Lower leg skin (tissue), 4 donors: ENCODE results near the gene RBL2. TPM values are rescaled to one million over a fixed set of nuclear protein-coding genes. Genes with fewer than 3 reads are reported as not detected.

ENCODE experiments used
- DNase-seq, 2 donors: peaks; one replicate each; pipeline ENCODE4 v3.0.0-alpha.2; 2019; ENCODE audit warnings: low spot score in 2 of 2
- H3K4me3 ChIP-seq: fragments of 200-600 bp; sonication (generic); 2 replicates; pipeline ENCODE4 v1.5.1; 2017; ENCODE audit warnings: mild to moderate bottlenecking, low read depth; ENCODE audit not compliant: poor library complexity, severe bottlenecking
- POLR2A ChIP-seq, 2 donors: fragments of 450-650 bp; IDR thresholded peaks; one replicate each; pipeline ENCODE4 v1.6.1; 2016 to 2017; ENCODE audit warnings: antibody characterized with exemption in 2 of 2, mild to moderate bottlenecking in 1 of 2, moderate library complexity in 1 of 2
- WGBS, 2 donors: methylation state at CpG; one replicate each; pipeline ENCODE4 v1.1.5; 2018; 5-methylcytosine and 5-hydroxymethylcytosine counted together
- intact Hi-C: fragments of 100-400 bp; cut with DNase I; formaldehyde crosslinking; loops from one replicate; pipeline ENCODE4 v1.15.0; 2023; ENCODE audit warnings: low total_unique reads
- total RNA-seq, 4 donors: library from RNA; depleted of rRNA; stranded (reverse); fragments of >200 nt; gene quantifications; one replicate each; pipeline ENCODE4 v1.1.0, GENCODE V29; 2016
- TF ChIP-seq, protein P1 (sequence below), 3 donors: fragments of 450-650 bp; IDR thresholded peaks; one replicate each; pipeline ENCODE4 v1.5.1; 2016; ENCODE audit warnings: antibody characterized with exemption in 3 of 3, mild to moderate bottlenecking in 3 of 3, moderate library complexity in 2 of 3

Gene RBL2
- total RNA-seq, 4 donors from 2014 or later: 66.7 to 85.7 (median 75.2) TPM

- TF ChIP-seq POLR2A (IDR thresholded peaks at IDR 0.05): no peak
- TF ChIP-seq, protein P1, sequence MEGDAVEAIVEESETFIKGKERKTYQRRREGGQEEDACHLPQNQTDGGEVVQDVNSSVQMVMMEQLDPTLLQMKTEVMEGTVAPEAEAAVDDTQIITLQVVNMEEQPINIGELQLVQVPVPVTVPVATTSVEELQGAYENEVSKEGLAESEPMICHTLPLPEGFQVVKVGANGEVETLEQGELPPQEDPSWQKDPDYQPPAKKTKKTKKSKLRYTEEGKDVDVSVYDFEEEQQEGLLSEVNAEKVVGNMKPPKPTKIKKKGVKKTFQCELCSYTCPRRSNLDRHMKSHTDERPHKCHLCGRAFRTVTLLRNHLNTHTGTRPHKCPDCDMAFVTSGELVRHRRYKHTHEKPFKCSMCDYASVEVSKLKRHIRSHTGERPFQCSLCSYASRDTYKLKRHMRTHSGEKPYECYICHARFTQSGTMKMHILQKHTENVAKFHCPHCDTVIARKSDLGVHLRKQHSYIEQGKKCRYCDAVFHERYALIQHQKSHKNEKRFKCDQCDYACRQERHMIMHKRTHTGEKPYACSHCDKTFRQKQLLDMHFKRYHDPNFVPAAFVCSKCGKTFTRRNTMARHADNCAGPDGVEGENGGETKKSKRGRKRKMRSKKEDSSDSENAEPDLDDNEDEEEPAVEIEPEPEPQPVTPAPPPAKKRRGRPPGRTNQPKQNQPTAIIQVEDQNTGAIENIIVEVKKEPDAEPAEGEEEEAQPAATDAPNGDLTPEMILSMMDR (IDR thresholded peaks at IDR 0.05): no peak
- no peak for DNase-seq
Observed at GRCh38 chr16:53515259-53515658, 81.0 kb downstream of the RBL2 start.

GRCh38 chr16:53515811-53516210, 81.5 kb downstream of the RBL2 start:
- intact Hi-C loops: no loop called here
- DNase-seq: peak in 1 of 2 donors; percentile 28
- WGBS, 2 donors: 69 to 79% methylated on average over 2 of the region's 2 CpGs
- H3K4me3 ChIP-seq: no peak overlapping the region
- TF ChIP-seq, protein P1 (IDR thresholded peaks at IDR 0.05): no peak
- TF ChIP-seq POLR2A (IDR thresholded peaks at IDR 0.05): no peak

More at GRCh38 chr16:53515259-53515658, 81.0 kb downstream of the RBL2 start:
- WGBS, 2 donors: 83 to 84% methylated on average over 6 of the region's 6 CpGs
- intact Hi-C loops: no loop called here
- no peak overlapping the region for H3K4me3 ChIP-seq

DNA sequence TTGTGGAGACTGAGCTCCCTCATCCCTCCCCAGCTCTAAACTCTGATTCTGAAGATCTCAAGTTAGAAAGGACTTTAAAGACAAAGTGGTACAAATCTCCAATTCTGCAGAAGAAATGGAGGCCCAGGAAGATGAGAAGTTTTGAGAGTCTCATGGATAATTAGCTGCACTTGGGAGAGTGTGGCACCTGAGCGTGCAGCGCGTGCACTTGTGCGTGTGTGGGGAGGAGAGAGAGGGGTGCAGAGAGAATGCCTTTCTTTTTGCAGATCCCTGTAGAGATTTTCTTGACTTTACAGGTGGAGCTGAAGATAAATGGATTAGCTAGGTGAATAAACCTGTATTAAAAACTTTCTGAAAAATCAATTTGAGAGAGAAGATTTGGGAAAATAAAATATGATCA, 83.6 kb downstream of the RBL2 start:
- intact Hi-C loops: no loop called here
- DNase-seq: no peak
- WGBS, 2 donors: 94 to 96% methylated on average over 4 of the region's 4 CpGs
- TF ChIP-seq, protein P1 (IDR thresholded peaks at IDR 0.05): no peak
- no peak for TF ChIP-seq POLR2A (IDR thresholded peaks at IDR 0.05)
- no peak overlapping the region for H3K4me3 ChIP-seq

- WGBS, 2 donors: 64 to 67% methylated on average over 19 of the region's 19 CpGs
- DNase-seq: peak; percentile 51 to 88
- TF ChIP-seq POLR2A (IDR thresholded peaks at IDR 0.05): no peak
- TF ChIP-seq, protein P1 (IDR thresholded peaks at IDR 0.05): no peak
- H3K4me3 ChIP-seq: no peak overlapping the region
- intact Hi-C loops: no loop called here
Observed at GRCh38 chr16:53518550-53519416, 84.5 kb downstream of the RBL2 start.

DNA sequence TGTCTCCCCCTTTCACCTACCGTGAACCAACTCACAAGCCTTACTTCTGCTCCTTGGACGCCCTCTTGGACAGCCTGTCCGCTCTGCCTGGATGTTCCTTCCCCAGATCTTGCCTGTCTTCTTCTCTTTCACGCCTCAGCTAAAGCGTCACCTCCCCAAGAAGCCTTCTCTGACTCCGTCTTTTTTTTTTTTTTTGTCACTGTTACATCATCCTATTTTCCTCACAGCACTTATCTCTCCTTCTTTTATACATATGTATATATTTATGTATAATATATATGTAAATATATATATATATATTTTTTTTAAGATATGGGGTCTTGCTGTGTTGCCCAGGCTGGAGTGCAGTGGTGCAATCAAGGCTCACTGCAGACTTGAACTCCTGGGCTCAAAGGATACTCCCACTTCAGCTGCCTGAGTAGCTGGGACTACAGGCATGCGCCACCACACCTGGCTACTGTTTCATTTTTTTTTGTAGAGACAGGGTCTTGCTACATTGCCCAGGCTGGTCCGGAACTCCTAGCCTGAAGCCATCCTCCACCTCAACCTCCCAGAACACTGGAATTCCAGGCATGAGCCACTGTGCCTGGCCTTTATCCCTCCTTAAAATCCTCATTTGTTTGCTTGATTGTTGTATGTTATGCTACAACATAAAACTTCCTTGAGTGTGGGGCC, 85.3 kb downstream of the RBL2 start:
- no peak for TF ChIP-seq POLR2A (IDR thresholded peaks at IDR 0.05)
- TF ChIP-seq, protein P1 (IDR thresholded peaks at IDR 0.05): no peak
- no peak overlapping the region for H3K4me3 ChIP-seq
- DNase-seq: no peak
- WGBS, 2 donors: 89 to 91% methylated on average over 8 of the region's 8 CpGs
- intact Hi-C loops: no loop called here
